CD4-positive, alpha-beta T cell treated with Interleukin-10 for 1 hour (primary cell): ENCODE results near the gene CTSZ.

ENCODE experiments used
- DNase-seq: peaks from one replicate; pipeline ENCODE4 v3.0.0-alpha.2; 2020

The CTSZ gene

DNA sequence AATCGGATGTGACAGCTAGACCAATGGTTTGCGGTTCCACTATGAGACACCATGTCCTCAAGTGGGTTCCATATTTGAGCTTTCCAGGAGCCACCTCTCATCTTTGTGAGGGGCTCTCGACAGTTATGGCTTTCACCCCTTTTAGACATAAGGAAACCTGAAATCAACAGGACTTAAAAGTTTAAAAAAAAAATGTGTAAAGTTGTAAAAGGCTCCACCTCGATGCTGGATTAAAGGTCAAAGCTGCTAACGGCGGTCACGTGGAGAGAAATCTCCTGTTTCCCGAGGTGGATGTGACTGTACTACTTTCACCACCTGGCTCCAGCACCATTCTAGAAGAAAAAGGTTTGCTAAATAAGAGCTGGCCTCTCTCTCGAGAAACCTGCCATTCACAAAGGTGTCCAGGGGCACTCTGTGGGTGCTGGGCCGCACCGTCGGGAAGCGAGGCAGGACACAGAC lies 24.5 kb upstream of the CTSZ start:
- DNase-seq = peak; percentile 47

DNA sequence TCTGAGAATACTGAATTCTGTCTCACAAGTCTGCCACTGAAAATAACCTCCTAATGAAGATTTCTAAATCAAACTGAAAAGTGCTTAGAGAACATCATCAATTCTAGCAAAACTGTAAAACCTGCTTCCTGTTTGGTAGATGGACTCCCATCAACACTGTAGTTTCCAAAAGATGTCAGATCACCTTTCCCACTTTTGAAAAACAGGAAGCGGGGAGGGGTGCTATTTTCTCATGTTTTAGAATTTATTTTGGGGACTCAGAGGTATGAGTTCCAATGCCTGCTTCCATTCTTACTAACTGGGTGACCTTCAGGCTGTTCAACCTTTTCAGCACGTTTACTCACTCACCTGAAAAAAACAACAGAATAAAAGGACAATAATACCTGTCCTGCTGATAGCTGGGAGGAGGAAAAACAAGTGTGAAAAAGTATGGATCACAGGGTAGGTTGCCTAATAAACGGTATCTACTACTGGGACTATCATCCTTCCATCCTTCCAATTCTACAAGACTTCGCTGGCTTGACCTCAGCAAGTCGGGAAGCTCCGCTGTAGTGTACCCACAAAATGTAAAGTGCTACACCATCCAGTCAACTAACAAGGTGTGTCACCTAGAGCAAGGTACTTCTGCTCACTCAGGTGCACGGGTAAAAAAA lies 24.0 kb upstream of the CTSZ start:
- DNase-seq = no peak

DNA sequence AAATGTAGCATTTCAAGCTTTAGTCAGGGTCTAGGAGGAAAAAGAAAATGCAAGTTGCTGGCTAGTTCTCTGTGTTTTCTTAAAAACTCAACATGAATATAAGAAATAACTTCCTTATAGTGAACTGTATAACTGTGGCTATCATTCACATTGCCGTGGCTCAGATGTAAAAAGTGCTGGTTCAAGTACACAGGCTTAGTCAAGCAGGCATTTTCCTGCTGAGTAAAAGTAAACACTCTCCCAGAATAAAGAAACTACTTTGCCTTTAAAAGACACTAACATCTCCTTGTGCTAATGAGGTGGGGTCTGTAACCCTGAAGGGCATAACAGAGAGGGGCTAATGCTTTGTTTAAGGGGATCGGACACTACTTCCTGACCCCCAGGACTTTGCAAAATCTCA lies 21.8 kb upstream of the CTSZ start:
- DNase-seq = no peak

DNA sequence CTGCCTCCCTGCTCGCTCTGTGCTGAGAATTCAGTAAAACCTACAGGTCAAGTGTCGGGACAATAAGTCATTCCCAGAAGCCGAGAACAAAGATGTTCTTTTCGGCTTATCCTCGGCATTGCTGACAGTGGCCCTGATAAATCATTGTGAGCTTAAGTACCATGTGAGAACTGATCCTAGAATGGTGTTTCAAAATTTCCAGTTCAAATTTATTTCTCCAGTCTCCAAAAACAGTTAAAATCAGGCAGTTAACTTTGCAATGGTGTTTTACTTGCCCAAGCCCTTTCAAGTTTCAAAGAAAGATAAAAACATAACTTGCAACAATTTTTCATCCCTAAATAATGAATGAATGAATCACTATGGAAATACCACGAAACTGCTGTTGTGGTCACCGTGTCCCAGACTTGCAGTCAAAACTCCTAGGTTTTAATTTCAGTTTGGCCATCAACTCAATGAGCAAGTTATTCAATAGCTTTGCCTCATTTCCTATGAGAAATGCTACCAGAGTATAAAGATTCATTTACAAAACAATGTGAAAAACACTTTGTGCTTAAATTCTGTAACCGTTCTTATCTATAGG lies 20.8 kb upstream of the CTSZ start:
- no peak for DNase-seq

DNA sequence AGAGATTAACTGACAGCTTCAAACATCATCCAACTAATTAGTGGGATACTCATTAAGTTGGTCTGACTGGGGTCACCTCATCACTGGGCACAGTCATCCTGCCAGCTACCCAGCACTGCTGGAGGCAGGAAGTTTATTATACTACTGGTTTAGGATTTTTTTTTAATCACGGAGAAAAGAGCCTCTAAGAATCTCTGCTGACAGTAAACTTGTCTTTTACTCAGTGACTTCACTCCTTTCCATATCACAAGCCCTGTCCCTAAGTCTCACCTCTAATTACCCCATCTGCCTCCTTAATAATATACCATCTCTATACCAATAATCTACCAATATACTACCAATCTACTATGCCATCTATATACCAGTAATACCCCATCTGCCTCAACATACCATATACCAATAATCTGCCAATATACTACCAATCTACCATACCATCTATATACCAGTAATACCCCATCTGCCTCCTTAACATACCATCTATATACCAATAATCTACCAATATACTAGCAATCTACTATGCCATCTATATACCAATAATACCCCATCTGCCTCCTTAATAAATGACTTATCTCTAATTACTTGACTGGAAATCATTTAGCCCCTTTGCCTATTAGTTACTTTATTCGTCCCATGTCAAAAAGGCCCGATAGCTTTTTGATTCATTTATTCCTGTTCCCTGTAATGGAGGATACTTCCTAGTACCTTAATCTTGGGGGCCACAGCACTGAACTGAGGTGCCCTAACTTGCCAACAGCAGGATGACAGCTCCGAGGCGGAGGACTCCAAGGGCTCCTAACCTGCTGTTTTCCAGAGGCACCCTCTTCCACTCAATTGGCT lies 20.1 kb upstream of the CTSZ start:
- DNase-seq = no peak

DNA sequence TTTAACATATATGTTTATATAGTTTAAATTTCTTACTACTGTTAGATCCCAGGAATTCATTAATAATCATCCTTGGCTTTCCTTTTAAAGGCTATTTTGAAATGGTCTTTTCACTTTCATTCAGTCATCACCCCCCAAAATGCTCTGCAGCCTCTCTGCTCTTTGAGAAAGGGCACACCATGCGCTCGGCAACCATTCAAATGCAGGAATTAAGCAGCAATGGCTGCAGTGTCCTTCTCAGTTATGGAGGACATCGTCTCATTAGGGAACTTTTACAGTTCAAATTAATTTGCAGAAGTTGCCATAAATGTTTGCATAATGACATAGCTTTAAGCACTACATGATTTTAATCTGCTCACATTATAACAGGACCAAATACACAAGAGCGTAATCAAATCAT lies 18.5 kb upstream of the CTSZ start:
- DNase-seq = no peak

DNA sequence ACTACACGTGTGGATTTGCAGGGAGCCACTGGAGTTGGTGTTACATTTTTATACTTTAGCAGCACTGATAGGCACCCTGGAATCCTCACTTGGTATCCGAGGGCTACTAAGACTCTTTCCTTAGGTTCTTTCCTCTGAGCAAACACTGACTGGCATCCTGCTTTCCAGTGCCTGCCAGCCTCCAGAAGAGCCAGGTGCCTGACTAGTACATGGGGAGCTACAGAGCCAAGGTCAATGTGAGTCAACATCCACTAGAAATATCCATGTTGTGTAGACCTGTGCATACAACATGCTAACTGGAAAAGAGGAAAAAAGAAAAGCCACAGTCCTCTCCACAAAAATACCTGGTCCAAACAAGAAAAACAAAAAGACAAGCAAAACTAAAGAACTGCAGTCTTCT lies 18.0 kb upstream of the CTSZ start:
- no peak for DNase-seq

DNA sequence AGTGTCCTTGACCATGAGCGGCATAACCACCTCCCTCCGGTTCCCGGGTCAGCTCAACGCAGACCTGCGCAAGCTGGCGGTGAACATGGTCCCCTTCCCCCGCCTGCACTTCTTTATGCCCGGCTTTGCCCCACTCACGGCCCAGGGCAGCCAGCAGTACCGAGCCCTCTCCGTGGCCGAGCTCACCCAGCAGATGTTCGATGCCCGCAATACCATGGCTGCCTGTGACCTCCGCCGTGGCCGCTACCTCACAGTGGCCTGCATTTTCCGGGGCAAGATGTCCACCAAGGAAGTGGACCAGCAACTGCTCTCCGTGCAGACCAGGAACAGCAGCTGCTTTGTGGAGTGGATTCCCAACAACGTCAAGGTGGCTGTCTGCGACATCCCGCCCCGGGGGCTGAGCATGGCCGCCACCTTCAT lies 17.1 kb upstream of the CTSZ start:
- no peak for DNase-seq

DNA sequence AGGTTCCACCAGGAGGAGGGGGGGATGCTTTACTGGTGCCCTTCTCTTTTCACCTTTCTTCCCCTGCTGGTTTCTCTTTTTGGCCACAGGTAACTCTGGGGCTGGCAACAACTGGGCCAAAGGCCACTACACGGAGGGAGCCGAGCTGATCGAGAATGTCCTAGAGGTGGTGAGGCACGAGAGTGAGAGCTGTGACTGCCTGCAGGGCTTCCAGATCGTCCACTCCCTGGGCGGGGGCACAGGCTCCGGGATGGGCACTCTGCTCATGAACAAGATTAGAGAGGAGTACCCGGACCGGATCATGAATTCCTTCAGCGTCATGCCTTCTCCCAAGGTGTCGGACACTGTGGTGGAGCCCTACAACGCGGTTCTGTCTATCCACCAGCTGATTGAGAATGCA lies 16.6 kb upstream of the CTSZ start:
- DNase-seq = no peak

DNA sequence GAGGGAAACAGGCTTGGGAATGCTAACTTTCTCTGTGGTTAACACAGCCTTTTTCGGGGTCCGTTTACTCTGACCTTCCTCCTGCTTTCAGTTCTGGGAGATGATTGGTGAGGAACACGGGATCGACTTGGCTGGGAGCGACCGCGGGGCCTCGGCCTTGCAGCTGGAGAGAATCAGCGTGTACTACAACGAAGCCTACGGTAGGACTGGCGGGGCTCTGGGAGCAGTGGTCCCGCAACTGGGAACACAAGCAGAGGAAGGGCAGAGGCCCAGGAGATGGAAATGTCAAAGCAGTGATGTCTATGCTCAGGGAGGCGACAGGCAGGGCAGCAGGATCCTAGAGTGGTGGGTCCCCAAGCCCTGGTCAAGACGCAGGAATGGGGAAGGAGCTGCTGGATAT lies 15.7 kb upstream of the CTSZ start:
- no peak for DNase-seq

DNA sequence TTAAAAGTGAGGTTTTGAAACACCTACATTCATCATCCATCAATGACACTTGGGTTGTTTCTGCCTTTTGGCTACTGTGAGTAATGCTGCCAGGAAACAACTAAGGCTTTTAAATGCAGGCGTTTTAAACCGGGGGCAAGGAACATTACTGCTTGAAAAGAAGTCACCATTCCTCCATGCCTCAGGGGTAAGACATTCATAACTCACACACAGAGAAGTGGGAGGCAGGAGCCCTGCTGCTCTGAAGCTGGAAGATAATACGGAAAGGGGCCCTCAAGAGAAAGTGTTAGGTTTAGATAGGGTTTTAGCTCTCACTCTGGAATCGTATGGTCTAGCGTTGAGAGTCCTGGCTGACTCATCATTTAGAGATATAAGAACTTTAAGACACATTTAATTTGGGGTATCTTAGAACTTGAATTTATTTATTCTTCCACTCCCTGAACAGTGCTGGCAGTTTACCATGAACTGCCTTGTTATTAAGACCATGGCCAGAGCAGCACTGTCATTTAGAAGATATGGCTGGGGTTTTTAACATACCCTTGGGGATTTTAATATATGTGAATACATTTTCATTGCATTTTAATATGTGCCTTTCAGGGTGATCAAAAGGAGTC lies 14.0 kb upstream of the CTSZ start:
- DNase-seq = no peak

DNA sequence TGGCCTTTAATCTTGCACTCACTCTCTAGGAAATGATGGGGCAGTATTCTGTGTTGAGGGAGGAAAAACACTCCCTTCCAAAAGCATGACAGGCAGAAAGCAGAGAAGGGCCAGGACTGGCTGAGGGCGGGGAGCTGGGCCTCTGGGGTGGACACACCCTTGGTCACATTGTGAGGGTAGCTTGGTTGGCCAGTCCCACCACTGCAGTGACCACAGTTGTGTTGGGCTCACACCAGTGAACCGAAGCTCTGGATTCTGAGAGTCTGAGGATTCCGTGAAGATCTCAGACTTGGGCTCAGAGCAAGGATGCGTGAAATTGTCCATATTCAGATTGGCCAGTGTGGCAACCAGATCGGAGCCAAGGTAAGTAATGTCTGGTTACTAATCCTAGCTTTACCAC lies 12.2 kb upstream of the CTSZ start, which contains the start of gene TUBB1:
TSS of gene TUBB1 (plus strand) at position 213 of the 400 bp plus-strand sequence. CDS start at position 307, 94 bp downstream.
- DNase-seq = no peak

DNA sequence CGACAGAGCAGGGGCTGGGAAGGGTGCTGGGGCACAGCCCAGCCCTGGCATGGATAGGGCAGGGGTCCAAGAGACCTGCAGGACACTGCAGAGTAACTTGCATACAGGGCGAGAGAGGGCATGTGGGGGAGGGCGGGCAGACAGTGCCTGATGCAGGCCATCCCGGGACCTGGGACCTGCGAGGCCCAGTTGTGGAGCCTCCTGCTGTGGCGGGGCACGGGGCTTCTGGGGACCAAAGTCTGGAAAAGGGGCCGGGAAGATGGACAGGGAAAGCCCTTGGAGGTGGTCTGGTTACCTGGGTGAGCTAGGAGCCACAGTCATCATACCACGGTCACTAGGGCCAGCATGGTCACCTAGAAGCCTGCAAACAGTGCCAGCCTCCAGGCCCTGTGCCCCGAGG lies 11.8 kb upstream of the CTSZ start:
- no peak for DNase-seq

DNA sequence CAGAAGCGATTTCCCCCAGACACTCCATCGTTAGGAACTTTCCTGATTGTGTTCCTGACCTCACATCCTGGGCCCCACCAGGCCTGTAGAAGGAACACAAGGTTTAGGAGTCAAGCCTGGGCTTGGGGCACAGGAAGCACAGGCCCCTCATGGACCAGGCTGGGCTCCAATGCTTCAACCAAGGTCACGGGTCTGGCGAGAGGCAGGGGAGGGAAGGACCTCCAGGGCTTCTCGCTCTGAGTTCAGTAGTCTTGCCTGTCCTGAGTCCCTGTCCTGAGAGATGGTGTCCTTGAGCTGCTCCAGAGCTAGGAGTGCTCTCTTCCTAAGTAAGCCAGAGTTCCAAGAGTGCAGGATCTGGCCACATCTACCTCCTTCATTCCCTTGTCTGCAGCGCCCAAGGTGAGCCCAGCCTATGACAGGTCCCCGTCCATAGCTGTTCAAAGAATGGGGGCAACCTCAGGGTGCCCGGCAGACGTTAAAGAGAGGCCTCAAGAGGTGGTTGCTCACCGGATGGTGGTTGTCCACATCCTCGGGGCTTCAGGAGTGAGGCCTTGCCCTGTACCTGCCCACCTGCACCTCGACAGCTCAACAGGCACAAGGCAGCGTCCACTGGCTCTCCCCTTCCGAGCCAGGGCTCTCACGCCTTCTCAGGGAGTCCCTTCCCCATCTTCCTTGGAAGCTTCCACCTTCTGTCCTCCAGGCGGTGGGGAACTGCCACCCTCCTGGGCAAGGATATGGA lies 10.6 kb upstream of the CTSZ start:
- no peak for DNase-seq

DNA sequence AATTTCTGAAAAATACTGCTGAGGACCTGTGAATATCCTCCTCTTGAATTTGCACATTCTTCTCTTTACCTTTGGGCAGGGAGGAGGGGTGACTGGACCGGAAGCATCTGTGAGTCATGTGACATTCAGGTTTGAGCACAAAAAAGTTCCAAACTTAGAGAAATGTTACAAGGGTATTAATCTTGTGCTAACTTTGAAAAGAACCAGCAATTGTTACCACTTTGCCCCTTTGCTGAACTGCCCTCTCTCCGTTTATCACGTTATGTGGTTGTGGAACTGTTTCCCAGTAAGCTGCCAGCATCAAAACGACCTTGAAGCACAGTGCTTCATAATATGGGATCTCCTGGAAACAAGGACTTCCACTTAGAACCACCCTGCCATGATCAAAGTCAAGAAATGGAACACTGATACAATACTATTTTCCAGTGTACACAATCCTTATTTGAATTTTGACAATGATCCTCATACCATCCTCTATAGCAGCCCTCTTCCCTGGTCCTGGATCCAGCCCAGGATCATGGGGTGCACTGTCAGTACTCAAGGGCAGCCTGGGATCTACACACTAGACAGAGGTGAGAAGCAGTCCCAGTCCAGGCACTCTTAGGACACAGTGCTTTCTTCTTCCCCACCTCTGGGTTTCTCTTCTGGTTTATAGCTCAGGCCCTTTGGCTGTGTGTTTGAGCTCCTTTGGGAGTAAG lies 9.9 kb upstream of the CTSZ start:
- peak; percentile 23 for DNase-seq

DNA sequence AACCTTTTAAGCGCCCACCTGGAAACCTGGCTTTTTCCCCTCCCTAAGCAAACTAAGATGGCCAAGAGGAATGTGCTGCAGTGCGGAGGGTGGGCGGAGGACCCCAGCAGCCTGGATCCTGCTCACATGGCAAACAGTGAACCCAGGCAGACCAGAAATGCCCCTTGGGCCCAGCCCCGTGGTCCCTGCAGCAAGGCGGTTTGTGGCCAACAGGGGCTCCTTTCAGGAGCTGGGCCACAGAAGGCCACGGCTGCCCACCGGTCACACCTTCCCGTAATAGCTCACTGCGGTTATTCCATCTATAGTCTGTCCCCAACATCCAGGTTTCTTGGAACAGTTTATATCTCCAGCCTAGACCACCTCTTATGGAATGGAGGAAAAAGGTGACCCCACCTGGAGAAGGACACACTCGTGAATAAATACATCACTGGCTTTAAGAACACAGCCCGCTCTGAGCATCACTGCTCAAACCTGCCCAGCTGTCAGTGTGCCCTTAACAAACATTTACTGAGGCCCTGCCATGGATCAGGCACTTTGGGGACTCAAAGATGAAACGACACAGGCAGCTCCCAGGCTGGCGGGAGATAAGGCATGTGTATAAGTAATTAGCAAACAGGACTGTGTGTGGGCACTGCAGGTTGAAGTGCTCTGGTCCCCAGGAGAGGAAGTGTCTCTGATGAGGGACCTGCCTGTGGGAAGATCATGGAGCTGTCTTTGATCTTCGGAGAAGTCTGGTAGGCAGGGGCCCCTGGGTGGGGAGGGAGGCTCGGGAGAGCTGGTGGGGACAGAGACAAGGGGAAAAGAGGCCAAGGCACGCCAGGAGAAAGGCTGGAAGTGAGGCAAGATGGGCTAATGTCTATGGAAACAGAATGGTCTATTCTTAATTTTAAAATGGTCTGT lies 9.0 kb upstream of the CTSZ start:
- DNase-seq = no peak

DNA sequence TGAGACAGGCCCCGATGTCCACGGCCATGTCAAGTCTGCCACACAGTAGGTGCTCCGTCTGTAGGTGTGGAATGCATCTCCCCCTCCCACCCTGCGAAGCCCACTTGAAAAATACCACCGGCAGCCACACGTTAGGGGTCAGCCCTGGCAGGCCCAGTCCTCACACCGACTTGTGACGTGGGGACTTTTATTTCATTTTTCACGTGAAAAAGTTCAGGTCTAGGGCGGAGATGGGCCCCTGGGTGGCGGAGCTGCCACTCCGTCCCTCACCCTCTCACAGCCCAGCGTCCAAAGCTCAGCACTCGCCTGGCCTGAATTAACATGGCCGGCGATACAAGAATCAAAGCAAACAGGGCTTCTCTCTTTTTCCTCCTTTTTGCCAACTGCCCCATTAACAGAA lies 8.4 kb upstream of the CTSZ start:
- no peak for DNase-seq

DNA sequence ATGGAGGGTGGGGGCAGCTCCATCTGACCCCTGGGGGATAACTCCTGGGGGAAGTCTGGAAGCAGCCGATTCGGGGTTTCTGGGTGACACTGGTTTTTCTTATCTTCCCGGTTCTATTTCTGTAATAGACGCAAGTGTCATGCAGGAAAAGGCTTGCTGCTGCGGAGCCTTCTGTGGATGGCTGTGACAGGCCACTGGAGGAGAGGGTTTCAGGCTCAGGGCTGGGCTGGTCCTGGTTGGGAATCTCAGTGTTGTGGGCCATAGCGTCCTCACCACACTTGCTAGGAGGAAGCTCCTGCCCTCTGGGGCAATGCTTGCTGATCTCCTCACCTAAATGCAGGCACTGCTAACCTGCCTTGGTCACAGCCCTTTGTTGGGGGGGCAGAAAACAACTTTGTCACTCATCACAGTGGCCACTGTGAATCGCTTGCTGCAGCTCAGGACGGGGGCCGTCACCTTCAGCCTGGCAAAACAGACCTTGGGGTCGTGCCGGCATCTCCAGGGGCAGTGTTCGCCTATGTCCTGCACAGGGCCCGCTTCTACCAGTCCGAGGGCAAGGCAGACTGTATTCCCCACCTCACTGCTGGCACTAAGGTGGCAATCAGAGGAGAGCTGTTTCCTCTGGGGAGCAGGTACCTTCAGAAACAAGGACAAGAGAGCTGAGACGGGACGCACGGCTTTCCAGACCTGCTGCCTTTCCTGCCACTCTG lies 7.8 kb upstream of the CTSZ start:
- no peak for DNase-seq

DNA sequence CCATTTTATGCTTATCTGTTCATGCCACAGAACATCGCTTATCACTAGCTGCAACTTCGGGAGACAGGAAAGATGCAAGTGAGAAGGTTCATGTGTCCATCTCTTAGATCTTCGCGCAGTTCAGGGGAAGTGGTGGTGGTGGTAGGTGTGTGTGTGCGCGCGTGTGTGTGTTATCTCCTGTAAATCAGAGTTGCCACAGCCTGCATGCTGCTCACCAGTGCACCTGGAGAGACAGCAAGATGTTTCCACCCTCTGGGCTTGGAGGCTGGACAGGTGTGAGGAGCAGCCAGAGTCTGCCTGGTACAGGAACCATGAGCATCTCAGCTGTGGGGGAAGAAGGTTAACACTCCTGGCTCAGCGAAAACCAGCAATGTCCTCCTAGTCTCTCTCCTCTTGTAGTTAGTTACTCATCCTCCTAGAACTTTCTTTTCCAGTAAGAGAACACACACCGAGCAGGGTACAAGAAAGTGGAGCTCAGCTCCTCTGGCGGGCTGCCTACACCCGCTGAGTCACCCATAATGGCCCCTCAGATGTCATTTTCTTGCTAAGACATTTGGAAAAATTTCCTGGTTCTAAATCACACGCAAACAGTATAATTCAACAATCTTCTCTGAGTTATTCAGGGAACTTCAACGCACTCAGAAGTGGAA lies 7.0 kb upstream of the CTSZ start:
- DNase-seq = peak; percentile 46
